HS-27A (cell line): Measurements from ENCODE around the gene OSBPL10.

Experiments used
- DNase-seq: peaks from one replicate; pipeline ENCODE4 v3.0.0-alpha.2; 2012; ENCODE audit warnings: low read depth, missing footprints

OSBPL10 gene

GRCh38 chr3:31922962-31923361, 58.1 kb downstream of the OSBPL10 start:
- DNase-seq = no peak

DNA sequence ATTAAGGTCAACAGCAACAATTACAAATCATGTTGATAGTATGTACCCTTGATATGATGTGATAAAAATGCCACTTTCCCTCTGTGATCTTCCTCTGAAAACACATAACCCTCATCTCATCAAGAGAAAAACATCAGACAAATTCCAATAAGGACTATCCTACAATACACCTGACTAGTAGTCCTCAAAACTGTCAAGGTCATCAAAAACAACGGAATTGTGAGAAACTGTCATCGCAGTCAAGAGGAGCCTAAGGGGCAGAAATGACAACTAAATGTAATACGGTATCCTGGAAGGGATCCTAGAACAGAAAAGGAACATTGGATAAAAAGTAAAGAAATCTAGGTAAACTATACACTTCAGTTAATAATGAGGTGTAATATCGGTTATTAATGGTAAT, 59.2 kb downstream of the OSBPL10 start:
- no peak for DNase-seq

- DNase-seq = no peak
Measured at GRCh38 chr3:31920310-31920709, 60.8 kb downstream of the OSBPL10 start.

DNA sequence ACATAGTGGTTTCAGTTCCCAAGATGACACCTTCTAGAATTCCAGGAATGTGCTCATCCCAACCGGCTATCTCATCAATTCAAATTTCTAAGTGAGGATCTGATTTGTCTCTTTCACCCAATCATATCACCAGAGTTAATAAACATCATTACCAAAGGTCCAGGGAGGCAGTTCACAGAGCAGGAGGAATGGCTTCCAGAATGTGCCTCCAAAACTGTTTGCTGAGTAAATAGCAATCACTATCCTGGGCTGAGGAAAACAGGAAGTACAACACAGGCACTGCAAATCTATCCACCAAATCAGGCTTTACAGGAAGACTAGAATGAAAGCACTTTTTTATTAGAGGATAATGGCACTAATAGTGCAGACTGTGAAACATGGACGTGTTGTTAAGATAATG, 61.5 kb downstream of the OSBPL10 start:
- DNase-seq = no peak

- no peak for DNase-seq
Measured at GRCh38 chr3:31918179-31919150, 62.6 kb downstream of the OSBPL10 start.

DNA sequence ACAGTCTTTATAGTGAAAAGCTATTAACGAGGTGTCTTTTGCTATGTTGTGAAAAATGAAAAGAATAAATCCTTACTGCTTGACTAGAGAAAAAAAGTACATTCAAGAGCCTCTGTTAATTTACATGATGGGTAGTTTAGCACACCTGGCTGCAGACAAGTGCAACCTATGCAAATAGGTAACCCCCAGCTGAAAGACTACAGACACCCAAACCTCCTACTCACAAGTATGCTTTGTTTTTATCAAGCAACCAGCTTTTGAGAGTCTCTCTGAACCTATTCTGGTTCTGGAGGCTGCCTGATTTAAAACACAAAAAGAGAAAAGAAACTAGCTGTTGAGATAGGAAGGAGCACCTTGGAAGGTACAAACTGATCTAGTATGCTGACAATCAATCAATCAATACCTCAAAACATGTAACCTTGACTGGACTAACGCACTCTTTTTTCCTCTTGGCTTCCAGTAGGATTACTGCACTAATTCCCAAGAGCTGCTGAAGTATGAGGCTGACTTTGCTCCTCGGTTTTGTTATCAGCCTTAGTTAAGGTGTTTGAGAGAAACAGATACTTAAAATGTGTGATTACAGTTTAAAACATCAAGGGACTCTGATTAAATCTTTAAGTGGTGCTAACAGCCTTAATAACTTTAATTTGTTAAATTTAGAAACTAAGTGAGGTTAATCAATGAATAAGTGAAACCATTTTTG, 63.6 kb downstream of the OSBPL10 start:
- DNase-seq = no peak

DNA sequence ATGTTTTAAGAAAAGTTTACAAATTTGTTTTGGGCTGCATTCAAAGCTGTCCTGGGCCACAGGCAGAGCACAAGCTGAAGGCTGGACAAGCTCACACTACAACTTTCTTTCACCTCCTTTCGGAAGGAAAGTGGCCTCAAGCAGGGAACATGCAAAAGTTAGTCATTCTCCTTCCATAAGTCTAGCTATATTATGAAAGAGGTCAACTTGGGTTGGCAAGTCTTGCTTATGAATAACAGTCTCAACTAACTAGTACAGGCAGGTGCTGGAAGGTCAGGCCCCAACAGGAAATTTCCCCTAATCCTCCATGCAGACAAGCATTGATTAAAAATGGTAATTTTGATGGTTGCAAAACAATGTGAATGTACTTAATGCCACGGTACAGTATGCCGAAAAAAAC, 69.4 kb downstream of the OSBPL10 start:
- no peak for DNase-seq

GRCh38 chr3:31911124-31911523, 69.9 kb downstream of the OSBPL10 start:
- no peak for DNase-seq

DNA sequence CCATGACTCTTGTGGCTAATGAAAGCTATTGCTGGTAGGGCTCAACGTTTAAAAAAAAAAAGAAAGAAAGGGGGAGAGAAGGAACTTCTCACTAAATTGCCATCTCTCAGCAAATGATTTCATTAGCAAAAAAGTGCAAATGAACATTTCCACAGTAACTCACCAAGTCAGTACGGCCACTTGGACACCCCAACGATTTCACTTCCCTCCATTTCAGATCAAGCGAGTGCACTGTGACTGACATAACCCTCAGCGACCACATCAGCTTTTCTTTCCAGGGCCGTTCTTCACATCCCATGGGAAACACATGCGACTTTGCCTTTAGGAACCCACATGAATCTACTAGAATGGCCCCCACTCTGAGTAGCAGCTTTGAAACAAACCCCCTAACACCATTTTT, 71.6 kb downstream of the OSBPL10 start:
- DNase-seq = no peak

- no peak for DNase-seq
Measured at GRCh38 chr3:31908391-31909097, 72.5 kb downstream of the OSBPL10 start.

DNA sequence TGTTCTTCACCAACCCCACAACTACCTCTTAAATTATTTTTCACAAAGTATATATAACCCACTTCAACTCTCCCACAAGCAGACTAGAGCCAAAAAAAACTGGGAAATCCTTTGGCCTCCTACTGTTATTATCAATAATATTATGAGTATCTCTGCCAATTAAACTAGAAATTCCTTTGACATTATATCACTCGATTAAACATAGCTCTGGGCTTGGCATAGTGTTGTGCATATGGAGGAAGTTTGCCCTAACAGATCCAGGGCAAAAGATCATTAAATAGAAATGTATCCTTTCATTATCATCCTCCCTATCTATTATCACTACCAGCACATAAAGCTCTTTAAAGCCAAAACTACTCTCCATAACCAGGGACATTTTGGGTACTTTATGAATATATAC, 74.9 kb downstream of the OSBPL10 start:
- no peak for DNase-seq

GRCh38 chr3:31903686-31904431, 77.2 kb downstream of the OSBPL10 start:
- DNase-seq = no peak

GRCh38 chr3:31900583-31900982, 80.5 kb downstream of the OSBPL10 start:
- no peak for DNase-seq

GRCh38 chr3:31896648-31897433, 84.2 kb downstream of the OSBPL10 start:
- no peak for DNase-seq

GRCh38 chr3:31896026-31896425, 85.0 kb downstream of the OSBPL10 start:
- DNase-seq = no peak

- no peak for DNase-seq
Measured at GRCh38 chr3:31895471-31895870, 85.6 kb downstream of the OSBPL10 start.

GRCh38 chr3:31892916-31893573, 88.0 kb downstream of the OSBPL10 start:
- DNase-seq = no peak

GRCh38 chr3:31892500-31892899, 88.6 kb downstream of the OSBPL10 start:
- no peak for DNase-seq

- DNase-seq = no peak
Measured at GRCh38 chr3:31891876-31892455, 89.1 kb downstream of the OSBPL10 start.
